ENCODE measurements around the gene LRCH1.

LRCH1 gene

GRCh38 chr13:46587807-46588418 is 34.9 kb downstream of the LRCH1 start:
- DNase-seq (ENCODE audit: insufficient read length, low spot score) = no peak
- TF ChIP-seq, protein P1, sequence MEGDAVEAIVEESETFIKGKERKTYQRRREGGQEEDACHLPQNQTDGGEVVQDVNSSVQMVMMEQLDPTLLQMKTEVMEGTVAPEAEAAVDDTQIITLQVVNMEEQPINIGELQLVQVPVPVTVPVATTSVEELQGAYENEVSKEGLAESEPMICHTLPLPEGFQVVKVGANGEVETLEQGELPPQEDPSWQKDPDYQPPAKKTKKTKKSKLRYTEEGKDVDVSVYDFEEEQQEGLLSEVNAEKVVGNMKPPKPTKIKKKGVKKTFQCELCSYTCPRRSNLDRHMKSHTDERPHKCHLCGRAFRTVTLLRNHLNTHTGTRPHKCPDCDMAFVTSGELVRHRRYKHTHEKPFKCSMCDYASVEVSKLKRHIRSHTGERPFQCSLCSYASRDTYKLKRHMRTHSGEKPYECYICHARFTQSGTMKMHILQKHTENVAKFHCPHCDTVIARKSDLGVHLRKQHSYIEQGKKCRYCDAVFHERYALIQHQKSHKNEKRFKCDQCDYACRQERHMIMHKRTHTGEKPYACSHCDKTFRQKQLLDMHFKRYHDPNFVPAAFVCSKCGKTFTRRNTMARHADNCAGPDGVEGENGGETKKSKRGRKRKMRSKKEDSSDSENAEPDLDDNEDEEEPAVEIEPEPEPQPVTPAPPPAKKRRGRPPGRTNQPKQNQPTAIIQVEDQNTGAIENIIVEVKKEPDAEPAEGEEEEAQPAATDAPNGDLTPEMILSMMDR (IDR thresholded peaks at IDR 0.05; ENCODE audit: insufficient read depth, missing control alignments) = no peak
- FAIRE-seq = no peak

DNA sequence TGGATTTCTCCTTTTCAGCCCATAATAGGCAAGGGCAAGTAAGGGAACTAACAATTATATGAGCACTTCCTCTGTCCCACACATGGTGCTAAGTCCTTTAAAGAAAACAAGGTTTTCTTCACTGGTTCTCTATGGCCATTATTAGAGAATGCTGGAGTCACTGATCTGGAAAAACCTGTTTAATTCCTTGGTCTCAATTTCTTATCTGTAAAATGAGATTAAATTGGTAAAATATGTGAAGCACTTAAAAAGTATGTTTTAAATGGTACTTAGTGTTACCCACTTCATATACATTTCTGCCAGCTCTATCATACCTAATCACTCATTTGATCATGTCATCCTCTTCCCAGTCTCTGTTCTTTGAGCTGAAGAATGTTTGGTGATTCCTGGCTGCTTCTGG is 39.4 kb downstream of the LRCH1 start:
- no peak for FAIRE-seq
- TF ChIP-seq, protein P1 (IDR thresholded peaks at IDR 0.05; ENCODE audit: insufficient read depth, missing control alignments) = no peak
- DNase-seq (ENCODE audit: insufficient read length, low spot score) = no peak

GRCh38 chr13:46593398-46593797 is 40.4 kb downstream of the LRCH1 start:
- FAIRE-seq = no peak
- TF ChIP-seq, protein P1 (IDR thresholded peaks at IDR 0.05; ENCODE audit: insufficient read depth, missing control alignments) = no peak
- DNase-seq (ENCODE audit: insufficient read length, low spot score) = no peak

GRCh38 chr13:46594374-46595078 is 41.6 kb downstream of the LRCH1 start:
- DNase-seq (ENCODE audit: insufficient read length, low spot score) = no peak
- no peak for FAIRE-seq
- TF ChIP-seq, protein P1 (IDR thresholded peaks at IDR 0.05; ENCODE audit: insufficient read depth, missing control alignments) = no peak

DNA sequence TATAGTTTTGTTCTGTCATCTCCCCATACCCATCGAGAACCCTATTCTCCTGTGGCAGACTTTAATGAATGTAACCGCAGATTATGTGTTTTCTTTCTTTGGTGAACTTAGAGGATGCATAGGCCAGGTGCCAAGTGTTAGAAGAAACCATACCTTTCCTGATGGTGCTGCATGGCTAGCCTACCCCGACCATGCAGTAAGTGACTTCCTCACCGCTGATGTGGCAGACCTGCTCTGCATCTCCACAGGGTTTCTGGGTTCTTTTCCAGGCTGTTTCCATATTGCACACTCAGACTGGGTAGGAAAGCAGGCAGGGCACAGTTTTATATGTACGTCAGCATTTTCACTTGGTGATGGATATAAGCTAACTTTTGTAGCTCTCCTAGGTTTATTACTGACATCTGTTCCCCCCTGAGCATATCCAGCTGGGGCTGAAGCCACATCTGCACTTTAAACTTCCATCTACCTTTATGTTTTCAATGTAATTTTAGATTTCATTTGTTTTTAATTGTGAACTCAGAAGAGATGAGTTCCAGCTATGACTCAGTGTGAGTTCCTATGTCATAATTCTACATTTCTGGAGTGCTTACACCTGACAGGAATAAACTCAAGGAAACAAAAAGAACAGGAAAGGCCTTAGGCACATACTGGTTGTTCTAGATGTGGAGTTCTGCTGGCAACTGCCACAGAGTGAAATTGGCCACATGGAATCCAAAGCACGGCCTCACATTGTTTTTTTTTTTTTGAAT is 42.3 kb downstream of the LRCH1 start:
- TF ChIP-seq, protein P1 (IDR thresholded peaks at IDR 0.05; ENCODE audit: insufficient read depth, missing control alignments) = no peak
- FAIRE-seq (no peak), DNase-seq (ENCODE audit: insufficient read length, low spot score) (no peak)

DNA sequence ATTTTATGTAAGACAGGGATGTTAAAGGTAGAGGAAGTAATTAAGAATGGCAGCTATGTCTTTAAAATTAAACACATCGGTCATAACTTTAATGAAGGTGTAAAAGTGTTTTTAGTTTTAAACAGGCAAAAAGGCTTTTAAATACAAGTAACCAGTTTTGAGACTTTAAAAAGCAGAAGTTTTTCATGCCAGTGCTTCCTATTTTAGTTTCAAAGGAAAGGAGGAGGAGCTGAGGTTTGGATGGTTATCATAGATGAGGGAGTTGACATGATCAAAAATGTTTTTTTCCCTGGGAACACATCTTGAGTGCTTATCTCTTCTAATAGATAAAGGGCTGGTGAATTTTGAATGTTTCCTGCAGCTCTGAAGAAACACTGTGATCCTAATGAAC is 42.9 kb downstream of the LRCH1 start:
- TF ChIP-seq, protein P1 (IDR thresholded peaks at IDR 0.05; ENCODE audit: insufficient read depth, missing control alignments) = no peak
- DNase-seq (ENCODE audit: insufficient read length, low spot score) = no peak
- no peak for FAIRE-seq
